HG02852 (cell line): ENCODE results near the gene ANGPTL4.

Experiments
- ATAC-seq: cut with Tn5 transposase; IDR thresholded peaks from one replicate; pipeline ENCODE4 v1.9.1; 2021; ENCODE audit warnings: mild to moderate bottlenecking, moderate library complexity; ENCODE audit not compliant: unreplicated experiment

Gene ANGPTL4

GRCh38 chr19:8387688-8388611 lies 24.0 kb downstream of the ANGPTL4 start:
- ATAC-seq: no peak

- no peak for ATAC-seq
Observed at GRCh38 chr19:8388612-8388958, 24.6 kb downstream of the ANGPTL4 start.

GRCh38 chr19:8389891-8390616 lies 26.1 kb downstream of the ANGPTL4 start, which contains the start of gene RAB11B:
Gene RAB11B, plus strand, starts transcription at chr19:8390360. Its CDS starts 57 bp downstream, at chr19:8390417.
- peak; percentile 90 for ATAC-seq

DNA sequence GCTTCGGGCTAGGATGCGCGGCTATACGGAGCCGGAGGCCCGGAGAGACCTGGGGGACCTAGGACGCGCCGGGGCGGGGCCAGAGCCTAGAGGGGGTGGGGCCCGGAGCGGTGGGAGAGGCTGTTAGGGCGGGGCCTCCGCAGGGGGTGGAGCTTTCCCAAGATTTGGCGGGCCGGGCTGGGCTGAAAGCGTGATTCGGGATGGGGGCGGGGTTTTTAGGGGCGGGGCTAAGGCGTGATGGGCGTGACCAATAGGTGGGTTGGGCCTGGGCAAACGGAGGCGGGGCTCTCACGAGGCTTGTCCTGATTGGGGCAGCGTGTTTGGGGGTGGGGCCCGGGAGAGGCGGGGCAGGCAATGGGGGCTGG lies 26.6 kb downstream of the ANGPTL4 start:
- peak; percentile 32 for ATAC-seq

GRCh38 chr19:8391198-8392016 lies 27.5 kb downstream of the ANGPTL4 start:
- ATAC-seq: no peak

DNA sequence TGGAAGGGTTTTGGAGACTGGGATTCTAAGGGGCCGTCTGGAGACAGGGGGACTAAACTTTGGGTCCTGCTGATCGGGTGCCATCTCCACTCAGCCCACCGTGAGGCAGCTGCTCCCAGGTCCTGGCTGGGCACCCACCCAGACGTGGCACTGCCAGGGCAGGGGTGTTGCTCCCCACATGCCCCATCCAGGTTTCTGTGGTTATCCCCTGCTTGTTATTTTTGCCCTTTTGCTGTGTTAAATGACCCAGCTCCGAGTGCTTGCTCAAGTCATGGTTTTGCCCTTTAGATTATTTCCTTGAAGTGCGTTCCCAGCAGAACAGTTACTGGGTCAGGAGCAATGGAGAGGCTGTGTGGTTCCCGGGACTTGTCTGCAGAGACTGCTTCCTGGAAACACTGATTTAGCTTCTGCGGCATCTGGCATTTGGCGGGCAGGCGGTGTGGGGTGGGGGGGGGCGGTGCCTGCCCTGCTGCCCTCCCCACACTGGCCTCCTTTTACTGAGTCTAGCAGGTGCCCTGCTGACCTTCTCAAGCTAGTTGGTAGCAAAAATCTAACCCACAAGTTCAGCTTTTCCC lies 28.1 kb downstream of the ANGPTL4 start:
- ATAC-seq: no peak

DNA sequence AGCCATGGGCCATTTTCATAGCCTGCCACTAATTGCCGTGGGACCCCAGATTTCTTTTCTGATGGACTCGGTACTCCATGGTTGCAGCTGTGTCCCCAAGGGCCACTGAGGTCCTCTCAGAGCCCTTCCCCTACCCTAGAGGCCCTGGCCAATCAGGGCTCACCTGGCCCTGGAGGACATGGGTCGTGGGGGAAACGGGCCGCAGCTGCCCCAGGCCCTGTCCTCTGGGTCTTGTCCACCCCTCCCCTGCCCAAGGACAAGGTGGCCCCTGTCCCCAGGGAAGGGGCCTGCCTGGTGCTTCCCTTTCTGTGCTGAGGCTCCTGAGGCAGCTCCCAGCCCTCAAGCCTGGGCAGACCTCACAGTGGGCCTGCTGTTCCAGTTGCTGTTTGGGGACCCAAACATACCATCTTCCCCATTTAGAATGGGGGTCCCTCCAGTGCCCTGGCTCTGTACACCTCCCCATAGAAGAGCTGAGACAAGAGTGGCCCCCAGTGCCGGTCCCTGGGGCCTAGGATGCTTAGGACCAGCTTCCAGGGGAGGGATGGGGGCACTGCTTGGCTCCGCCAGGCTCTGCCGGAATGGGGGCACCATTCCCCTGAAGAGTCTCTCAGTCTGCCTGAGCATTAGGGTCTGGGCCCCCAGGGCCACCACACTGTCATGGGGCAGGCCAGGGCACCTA lies 29.4 kb downstream of the ANGPTL4 start:
- ATAC-seq: no peak

- no peak for ATAC-seq
Observed at GRCh38 chr19:8393871-8394250, 29.9 kb downstream of the ANGPTL4 start.

DNA sequence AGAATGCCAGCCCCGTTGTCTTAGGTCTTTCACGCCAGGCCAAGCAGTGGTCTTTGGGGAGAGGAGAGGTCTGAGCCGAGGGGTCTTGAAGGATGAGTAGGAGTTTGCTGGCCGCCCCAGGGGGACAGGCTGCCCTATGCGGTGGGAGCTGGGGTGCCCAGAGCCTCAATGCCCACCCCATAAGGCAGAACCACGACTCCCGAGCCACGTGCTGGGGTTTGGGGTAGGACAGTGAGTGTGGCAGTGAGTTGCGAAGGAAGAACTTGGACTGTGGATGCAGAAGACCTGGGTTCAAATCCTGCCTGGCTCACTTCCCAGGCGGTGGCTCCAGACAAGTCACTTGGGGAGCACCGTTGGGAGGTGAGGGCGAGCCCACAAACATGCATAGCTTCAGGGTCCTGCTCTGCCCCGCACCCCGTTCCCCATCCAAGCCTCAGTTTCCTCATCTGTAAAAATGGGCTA lies 31.7 kb downstream of the ANGPTL4 start:
- no peak for ATAC-seq

DNA sequence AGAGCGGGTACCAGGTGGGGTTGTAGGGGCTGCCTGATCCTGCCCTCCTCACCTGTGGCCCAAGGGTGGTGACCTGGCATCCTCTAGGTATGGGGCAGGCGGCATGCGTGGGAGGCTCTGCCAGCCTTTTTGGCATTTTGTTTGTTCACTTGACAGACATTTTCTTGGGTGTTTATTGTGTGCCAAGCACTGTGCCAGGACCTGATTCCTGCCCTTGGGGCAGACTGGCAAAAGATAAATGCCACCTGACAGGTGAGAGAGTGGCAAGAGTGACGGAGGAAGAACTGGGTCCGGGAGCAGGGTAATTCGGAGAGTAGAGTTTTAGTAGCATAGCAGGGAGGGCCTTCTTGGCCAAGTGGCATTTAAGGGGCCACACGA lies 32.2 kb downstream of the ANGPTL4 start:
- no peak for ATAC-seq

- ATAC-seq: no peak
Observed at GRCh38 chr19:8396563-8397203, 32.7 kb downstream of the ANGPTL4 start.

DNA sequence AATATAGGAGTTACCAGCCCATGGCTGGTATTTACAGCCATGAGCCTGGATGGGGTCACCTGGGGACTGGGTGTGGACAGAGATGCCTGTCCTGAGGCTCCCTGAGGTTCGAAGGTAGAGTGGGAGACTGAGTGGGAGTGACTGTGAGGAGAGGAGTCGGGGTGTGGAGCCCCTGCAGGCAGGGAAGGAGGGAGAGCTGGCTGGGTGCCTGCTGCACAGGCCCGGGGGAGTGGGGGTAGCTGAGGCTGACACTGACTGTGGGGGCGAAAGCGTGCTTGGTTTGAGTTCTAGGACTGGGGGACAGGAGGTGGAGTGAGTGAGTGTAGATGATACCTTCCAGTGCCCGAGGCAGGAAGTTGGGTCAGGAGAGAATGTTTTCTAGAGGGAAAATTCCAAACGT lies 33.3 kb downstream of the ANGPTL4 start:
- no peak for ATAC-seq

DNA sequence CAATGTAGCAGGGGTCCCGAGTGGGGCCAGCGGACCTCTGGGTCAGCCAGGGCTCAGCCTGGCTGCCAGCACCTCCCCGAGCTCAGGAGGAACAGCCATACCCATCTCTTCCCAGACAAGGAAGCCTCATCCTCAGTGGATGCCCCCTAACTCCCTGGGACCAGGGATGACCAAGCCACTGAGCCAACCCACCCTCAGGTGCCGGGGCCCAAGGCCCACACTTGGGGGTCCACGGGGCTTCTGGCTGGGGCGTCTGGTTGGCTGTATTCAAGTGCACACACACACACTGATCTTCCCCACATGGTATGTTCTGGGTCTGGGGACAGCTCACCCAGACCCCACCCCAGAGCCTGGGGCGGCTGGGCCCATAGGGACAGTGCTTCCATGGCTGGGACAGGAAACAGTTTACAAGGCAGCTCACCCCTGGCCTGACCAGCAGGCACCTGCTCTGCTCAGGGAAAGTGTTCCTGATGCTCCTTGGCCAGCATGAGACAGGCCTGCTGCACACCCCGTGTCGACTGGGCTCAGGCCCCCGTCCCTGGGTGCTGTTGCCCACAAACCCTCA lies 33.9 kb downstream of the ANGPTL4 start:
- no peak for ATAC-seq

GRCh38 chr19:8398311-8398771 lies 34.4 kb downstream of the ANGPTL4 start:
- ATAC-seq: no peak

DNA sequence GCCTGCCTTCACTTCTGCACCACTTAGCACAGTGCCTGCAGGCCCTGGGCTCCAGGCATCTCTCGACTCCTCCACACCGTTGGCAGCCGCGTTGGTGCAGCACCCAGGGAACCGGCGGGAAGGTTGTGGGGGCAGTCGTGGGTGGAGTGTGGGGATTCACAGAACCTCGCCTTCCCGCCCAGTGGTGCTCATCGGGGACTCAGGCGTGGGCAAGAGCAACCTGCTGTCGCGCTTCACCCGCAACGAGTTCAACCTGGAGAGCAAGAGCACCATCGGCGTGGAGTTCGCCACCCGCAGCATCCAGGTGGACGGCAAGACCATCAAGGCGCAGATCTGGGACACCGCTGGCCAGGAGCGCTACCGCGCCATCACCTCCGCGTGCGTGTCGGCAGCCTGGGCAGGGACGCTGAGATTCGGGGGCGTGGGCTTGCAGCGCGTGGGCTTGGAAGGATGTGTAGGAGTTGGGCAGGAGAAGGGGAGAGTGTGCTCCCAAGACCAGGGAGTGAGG lies 35.8 kb downstream of the ANGPTL4 start:
- ATAC-seq: no peak

DNA sequence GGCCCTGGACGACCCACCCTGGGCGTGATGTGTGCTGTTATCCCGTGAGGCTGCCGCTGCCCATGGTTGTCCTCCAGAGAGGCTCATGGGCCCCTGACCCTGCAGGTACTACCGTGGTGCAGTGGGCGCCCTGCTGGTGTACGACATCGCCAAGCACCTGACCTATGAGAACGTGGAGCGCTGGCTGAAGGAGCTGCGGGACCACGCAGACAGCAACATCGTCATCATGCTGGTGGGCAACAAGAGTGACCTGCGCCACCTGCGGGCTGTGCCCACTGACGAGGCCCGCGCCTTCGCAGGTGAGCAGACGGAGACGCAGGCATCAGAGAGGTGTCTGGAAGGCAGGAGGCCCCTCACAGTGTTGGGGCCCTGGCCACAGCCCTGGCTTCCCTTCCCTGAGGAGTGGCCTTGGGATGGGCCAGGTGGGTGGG lies 38.0 kb downstream of the ANGPTL4 start:
- ATAC-seq: no peak

- ATAC-seq: no peak
Observed at GRCh38 chr19:8403098-8403819, 39.3 kb downstream of the ANGPTL4 start.

DNA sequence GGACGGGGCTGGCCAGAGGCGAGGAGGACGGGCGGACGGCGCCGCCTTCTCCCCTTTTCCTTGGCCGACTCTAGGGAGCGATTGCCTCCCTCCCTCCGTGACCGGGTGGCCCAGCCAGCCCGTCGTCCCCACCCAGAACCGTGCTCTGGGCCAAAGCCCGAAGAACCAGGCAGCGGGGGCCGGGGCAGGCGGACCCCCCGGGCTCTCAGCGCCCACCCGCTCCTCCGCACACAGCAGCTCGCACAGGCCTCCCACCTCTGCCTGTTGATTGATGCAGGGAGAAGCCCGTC lies 39.8 kb downstream of the ANGPTL4 start:
- no peak for ATAC-seq
